ENCODE measurements around the gene TBR1. TPM values are rescaled to one million over a fixed set of nuclear protein-coding genes. Genes with fewer than 3 reads are reported as not detected.

Gene TBR1
- total and polyA plus RNA-seq, 4 donors: under 0.01 TPM; not detected in 3

DNA sequence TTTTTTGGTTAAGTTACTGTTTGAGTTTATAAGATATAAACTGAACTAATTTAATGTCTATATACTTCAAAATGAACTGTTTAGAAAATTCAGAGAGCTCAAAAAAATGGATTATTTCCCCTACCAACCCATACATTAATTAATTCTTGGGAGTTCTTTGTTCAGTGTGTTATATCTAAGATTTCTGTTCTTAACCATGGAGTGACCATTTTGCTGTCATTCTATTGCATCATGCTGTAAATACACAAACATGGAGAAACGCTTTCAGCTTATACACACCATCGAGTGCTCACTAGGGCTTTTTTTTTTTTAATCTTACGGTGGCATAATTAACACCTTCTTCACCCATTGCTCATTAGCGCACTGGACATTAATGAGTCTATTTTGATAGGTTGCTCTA is 33.4 kb upstream of the TBR1 start:
- Histone ChIP-seq H3K9ac (ENCODE audit: low read depth in 1 of 2, low read length in 2 of 2) (no peak overlapping the region), H3K4me1 (ENCODE audit: control insufficient read depth in 4 of 4, insufficient read depth in 4 of 4, low read length in 3 of 4) (no peaks in the 10 kb centered on the region), H3K36me3 (ENCODE audit: control insufficient read depth in 4 of 4, insufficient read depth in 3 of 4, low read depth in 1 of 4, low read length in 3 of 4) (peaks cover 0 to 1% (median 0%) of the 10 kb centered on the region in 4 donors), H3K27me3 (ENCODE audit: control insufficient read depth in 4 of 4, insufficient read depth in 4 of 4, low read length in 3 of 4) (no peaks in the 10 kb centered on the region), H3K4me3 (ENCODE audit: low read depth in 1 of 3, low read length in 3 of 3) (no peak overlapping the region), H3K27ac (ENCODE audit: low read depth in 1 of 2, low read length in 2 of 2) (no peak overlapping the region), H3K9me3 (ENCODE audit: control insufficient read depth in 4 of 4, low read length in 3 of 4) (no peaks in the 10 kb centered on the region)
- TF ChIP-seq RXRA (IDR thresholded peaks at IDR 0.05): no peak
- no peak for TF ChIP-seq RAD21 (IDR thresholded peaks at IDR 0.05)
- TF ChIP-seq FOXA2 (IDR thresholded peaks at IDR 0.05): no peak
- TF ChIP-seq, protein P1, sequence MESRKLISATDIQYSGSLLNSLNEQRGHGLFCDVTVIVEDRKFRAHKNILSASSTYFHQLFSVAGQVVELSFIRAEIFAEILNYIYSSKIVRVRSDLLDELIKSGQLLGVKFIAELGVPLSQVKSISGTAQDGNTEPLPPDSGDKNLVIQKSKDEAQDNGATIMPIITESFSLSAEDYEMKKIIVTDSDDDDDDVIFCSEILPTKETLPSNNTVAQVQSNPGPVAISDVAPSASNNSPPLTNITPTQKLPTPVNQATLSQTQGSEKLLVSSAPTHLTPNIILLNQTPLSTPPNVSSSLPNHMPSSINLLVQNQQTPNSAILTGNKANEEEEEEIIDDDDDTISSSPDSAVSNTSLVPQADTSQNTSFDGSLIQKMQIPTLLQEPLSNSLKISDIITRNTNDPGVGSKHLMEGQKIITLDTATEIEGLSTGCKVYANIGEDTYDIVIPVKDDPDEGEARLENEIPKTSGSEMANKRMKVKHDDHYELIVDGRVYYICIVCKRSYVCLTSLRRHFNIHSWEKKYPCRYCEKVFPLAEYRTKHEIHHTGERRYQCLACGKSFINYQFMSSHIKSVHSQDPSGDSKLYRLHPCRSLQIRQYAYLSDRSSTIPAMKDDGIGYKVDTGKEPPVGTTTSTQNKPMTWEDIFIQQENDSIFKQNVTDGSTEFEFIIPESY (IDR thresholded peaks at IDR 0.05): no peak
- no peak for DNase-seq (ENCODE audit: low spot score)
- WGBS: 97% methylated on average over 4 of the region's 4 CpGs

DNA sequence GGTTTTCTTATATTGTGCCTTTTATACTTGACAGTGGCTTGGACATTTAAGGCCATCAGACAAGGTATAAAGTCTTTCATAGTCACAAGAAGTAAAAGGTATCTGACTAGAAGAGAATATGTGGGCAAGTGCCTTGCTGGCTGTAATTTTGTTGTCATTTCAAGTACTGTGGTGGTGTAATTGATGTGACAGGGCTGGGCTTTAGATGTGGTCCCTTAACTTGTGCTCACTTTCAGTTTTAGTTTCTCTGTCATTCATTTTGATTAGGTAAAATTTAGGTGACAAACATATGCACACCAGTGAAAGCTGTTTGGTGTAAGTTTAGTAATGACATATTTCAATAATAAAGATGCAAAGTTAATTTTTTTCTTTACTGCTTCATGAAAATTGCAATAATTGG is 31.2 kb upstream of the TBR1 start:
- no peak overlapping the region for H3K27ac ChIP-seq (ENCODE audit: low read depth in 1 of 2, low read length in 2 of 2)
- TF ChIP-seq HNF4A (conservative IDR thresholded peaks at IDR 0.05) (no peak), YY1 (IDR thresholded peaks at IDR 0.05) (no peak), FOXA1 (IDR thresholded peaks at IDR 0.05) (no peak), RAD21 (IDR thresholded peaks at IDR 0.05) (no peak), GABPA (IDR thresholded peaks at IDR 0.05 in 1 of 2, conservative IDR thresholded peaks at IDR 0.05 in 1 of 2) (no peak), FOXA2 (IDR thresholded peaks at IDR 0.05) (no peak), SP1 (IDR thresholded peaks at IDR 0.05) (no peak), RXRA (IDR thresholded peaks at IDR 0.05) (no peak)
- TF ChIP-seq, protein P1 (IDR thresholded peaks at IDR 0.05): no peak
- TF ChIP-seq, protein P2, sequence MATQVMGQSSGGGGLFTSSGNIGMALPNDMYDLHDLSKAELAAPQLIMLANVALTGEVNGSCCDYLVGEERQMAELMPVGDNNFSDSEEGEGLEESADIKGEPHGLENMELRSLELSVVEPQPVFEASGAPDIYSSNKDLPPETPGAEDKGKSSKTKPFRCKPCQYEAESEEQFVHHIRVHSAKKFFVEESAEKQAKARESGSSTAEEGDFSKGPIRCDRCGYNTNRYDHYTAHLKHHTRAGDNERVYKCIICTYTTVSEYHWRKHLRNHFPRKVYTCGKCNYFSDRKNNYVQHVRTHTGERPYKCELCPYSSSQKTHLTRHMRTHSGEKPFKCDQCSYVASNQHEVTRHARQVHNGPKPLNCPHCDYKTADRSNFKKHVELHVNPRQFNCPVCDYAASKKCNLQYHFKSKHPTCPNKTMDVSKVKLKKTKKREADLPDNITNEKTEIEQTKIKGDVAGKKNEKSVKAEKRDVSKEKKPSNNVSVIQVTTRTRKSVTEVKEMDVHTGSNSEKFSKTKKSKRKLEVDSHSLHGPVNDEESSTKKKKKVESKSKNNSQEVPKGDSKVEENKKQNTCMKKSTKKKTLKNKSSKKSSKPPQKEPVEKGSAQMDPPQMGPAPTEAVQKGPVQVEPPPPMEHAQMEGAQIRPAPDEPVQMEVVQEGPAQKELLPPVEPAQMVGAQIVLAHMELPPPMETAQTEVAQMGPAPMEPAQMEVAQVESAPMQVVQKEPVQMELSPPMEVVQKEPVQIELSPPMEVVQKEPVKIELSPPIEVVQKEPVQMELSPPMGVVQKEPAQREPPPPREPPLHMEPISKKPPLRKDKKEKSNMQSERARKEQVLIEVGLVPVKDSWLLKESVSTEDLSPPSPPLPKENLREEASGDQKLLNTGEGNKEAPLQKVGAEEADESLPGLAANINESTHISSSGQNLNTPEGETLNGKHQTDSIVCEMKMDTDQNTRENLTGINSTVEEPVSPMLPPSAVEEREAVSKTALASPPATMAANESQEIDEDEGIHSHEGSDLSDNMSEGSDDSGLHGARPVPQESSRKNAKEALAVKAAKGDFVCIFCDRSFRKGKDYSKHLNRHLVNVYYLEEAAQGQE (IDR thresholded peaks at IDR 0.05): no peak
- TF ChIP-seq, protein P3, sequence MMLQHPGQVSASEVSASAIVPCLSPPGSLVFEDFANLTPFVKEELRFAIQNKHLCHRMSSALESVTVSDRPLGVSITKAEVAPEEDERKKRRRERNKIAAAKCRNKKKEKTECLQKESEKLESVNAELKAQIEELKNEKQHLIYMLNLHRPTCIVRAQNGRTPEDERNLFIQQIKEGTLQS (IDR thresholded peaks at IDR 0.05): no peak
- H3K27me3 ChIP-seq (ENCODE audit: control insufficient read depth in 4 of 4, insufficient read depth in 4 of 4, low read length in 3 of 4): no peaks in the 10 kb centered on the region
- no peaks in the 10 kb centered on the region for H3K4me1 ChIP-seq (ENCODE audit: control insufficient read depth in 4 of 4, insufficient read depth in 4 of 4, low read length in 3 of 4)
- no peak overlapping the region for H3K9ac ChIP-seq (ENCODE audit: low read depth in 1 of 2, low read length in 2 of 2)
- H3K9me3 ChIP-seq (ENCODE audit: control insufficient read depth in 4 of 4, low read length in 3 of 4): no peaks in the 10 kb centered on the region
- no peak overlapping the region for H3K4me3 ChIP-seq (ENCODE audit: low read depth in 1 of 3, low read length in 3 of 3)
- H3K36me3 ChIP-seq (ENCODE audit: control insufficient read depth in 4 of 4, insufficient read depth in 3 of 4, low read depth in 1 of 4, low read length in 3 of 4): peaks cover 0 to 1% (median 0%) of the 10 kb centered on the region in 4 donors
- no peak for DNase-seq (ENCODE audit: low spot score)

All from liver (tissue), 9 donors.